ENCODE results near the gene MTRF1L. TPM values are rescaled to one million over a fixed set of nuclear protein-coding genes. Genes with fewer than 3 reads are reported as not detected.

Gene MTRF1L
- total RNA-seq, 1 donor from 2014 or later, result 17.0 TPM

DNA sequence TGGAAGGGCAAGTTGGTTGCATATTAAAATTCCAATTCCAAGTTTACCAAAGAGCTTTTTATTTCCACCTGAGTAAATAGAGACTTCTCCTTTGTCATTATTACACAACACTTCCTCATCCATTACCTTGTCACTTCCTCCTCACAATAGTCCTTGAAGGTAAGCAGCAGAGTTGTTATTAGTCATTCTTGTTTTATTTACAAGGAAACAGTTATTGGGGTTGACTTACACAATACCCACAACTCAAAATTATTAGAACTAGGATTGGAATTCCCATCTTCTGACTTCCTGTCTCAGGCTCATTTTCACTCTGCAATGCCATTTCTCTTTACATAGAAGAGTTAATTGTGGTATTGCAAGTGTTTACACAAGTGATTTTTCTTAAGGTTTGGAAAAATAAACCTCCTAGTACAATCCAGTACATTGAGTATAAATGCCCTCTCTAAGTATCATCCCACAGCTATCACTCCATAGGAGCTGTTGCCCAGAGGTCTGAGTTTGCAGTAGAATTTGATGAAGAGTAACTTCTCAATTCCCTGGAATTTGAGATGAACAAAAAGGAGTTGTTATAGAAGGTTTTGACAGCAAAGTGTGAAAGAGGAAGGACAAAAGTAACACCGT is 28.9 kb upstream of the MTRF1L start:
- TF ChIP-seq, protein P1, sequence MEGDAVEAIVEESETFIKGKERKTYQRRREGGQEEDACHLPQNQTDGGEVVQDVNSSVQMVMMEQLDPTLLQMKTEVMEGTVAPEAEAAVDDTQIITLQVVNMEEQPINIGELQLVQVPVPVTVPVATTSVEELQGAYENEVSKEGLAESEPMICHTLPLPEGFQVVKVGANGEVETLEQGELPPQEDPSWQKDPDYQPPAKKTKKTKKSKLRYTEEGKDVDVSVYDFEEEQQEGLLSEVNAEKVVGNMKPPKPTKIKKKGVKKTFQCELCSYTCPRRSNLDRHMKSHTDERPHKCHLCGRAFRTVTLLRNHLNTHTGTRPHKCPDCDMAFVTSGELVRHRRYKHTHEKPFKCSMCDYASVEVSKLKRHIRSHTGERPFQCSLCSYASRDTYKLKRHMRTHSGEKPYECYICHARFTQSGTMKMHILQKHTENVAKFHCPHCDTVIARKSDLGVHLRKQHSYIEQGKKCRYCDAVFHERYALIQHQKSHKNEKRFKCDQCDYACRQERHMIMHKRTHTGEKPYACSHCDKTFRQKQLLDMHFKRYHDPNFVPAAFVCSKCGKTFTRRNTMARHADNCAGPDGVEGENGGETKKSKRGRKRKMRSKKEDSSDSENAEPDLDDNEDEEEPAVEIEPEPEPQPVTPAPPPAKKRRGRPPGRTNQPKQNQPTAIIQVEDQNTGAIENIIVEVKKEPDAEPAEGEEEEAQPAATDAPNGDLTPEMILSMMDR (IDR thresholded peaks at IDR 0.05; ENCODE audit: unreplicated experiment), result no peak
- no peak for DNase-seq (ENCODE audit: low spot score in 2 of 2, unreplicated experiment in 2 of 2)
- no peak overlapping the region for H3K4me3 Mint-ChIP-seq
- H3K27me3 Mint-ChIP-seq (ENCODE audit: low read depth), result peaks cover 1% of the 10 kb centered on the region
- no peaks in the 10 kb centered on the region for H3K4me1 Mint-ChIP-seq
- H3K9me3 Mint-ChIP-seq, result no peaks in the 10 kb centered on the region
- no peak overlapping the region for H3K27ac Mint-ChIP-seq
- no peaks in the 10 kb centered on the region for H3K36me3 Mint-ChIP-seq

DNA sequence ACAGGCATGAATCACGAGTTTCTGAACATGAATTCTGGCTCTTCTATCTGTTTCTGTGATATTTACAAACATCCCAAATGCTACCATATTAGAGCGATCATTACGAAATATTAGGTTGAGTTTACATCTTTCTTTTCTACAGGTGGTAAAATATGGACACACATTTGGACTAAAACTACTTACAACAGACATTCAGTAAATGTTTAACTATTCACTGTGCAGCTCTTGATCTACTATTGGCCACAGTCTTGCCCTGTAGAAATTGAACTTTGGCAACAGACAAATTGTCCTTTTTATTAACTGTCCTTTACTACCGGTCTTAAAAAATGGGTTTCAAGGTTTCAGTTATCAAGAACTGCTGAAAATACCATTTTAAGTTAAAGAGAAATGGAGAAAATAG is 26.5 kb upstream of the MTRF1L start:
- no peak for DNase-seq (ENCODE audit: low spot score in 2 of 2, unreplicated experiment in 2 of 2)
- H3K4me3 Mint-ChIP-seq, result no peak overlapping the region
- TF ChIP-seq, protein P1 (IDR thresholded peaks at IDR 0.05; ENCODE audit: unreplicated experiment), result no peak

DNA sequence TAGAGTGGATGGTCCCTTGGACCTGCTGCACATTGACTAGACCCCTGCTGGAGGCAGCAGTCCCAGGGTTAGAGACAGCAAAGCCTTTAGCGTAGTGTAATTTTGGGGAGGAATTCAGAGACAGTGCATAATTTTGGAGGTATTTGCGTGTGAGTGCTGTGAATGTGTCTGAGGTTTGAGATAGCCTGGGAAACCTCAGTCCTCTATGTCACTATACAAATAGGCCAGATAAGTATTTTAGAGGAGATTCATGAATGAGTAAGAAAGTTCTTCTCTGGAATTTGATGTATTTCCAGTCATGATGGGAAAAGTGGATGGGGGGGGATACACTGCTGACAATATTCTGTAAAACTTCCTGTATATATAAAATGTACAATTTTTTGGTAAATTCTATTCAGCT is 25.8 kb upstream of the MTRF1L start:
- DNase-seq (ENCODE audit: low spot score in 2 of 2, unreplicated experiment in 2 of 2), result no peak
- H3K4me3 Mint-ChIP-seq, result no peak overlapping the region
- H3K4me1 Mint-ChIP-seq, result no peaks in the 10 kb centered on the region
- no peaks in the 10 kb centered on the region for H3K36me3 Mint-ChIP-seq
- no peaks in the 10 kb centered on the region for H3K9me3 Mint-ChIP-seq
- H3K27ac Mint-ChIP-seq, result no peak overlapping the region
- TF ChIP-seq, protein P1 (IDR thresholded peaks at IDR 0.05; ENCODE audit: unreplicated experiment), result no peak
- peaks cover 6% of the 10 kb centered on the region for H3K27me3 Mint-ChIP-seq (ENCODE audit: low read depth)

More for the DNA sequence above, 26.5 kb upstream of the MTRF1L start:
- Mint-ChIP-seq H3K9me3 (no peaks in the 10 kb centered on the region), H3K4me1 (no peaks in the 10 kb centered on the region), H3K27me3 (ENCODE audit: low read depth) (peaks cover 4% of the 10 kb centered on the region), H3K36me3 (no peaks in the 10 kb centered on the region), H3K27ac (no peak overlapping the region)

- Mint-ChIP-seq H3K4me1 (no peaks in the 10 kb centered on the region), H3K36me3 (no peaks in the 10 kb centered on the region), H3K27ac (no peak overlapping the region), H3K27me3 (ENCODE audit: low read depth) (peaks cover 6% of the 10 kb centered on the region), H3K4me3 (no peak overlapping the region), H3K9me3 (no peaks in the 10 kb centered on the region)
- TF ChIP-seq, protein P1 (IDR thresholded peaks at IDR 0.05; ENCODE audit: unreplicated experiment), result no peak
- no peak for DNase-seq (ENCODE audit: low spot score in 2 of 2, unreplicated experiment in 2 of 2)
Measured at GRCh38 chr6:153027480-153027879, 25.0 kb upstream of the MTRF1L start.

DNA sequence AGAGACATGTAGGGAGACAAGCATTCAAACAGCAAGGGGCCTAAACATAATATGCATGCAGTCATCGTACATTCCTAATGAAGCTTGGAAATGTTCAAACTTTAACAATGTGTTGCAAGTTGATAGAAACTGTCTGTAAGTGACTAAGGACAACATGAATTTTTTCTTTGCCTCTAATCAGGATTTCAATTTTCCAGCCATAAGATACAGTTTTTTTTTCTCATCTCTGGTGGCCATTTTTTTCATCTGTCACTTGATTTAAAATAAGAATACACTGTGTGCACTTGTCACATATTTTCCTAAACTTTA is 22.2 kb upstream of the MTRF1L start:
- Mint-ChIP-seq H3K9me3 (no peaks in the 10 kb centered on the region), H3K27ac (no peak overlapping the region), H3K36me3 (no peaks in the 10 kb centered on the region), H3K4me3 (no peak overlapping the region), H3K4me1 (peaks cover 3% of the 10 kb centered on the region), H3K27me3 (ENCODE audit: low read depth) (peaks cover 6% of the 10 kb centered on the region)
- TF ChIP-seq, protein P1 (IDR thresholded peaks at IDR 0.05; ENCODE audit: unreplicated experiment), result no peak
- DNase-seq (ENCODE audit: low spot score in 2 of 2, unreplicated experiment in 2 of 2), result no peak
